ENCODE measurements around the gene CCDC148.

Gene CCDC148

GRCh38 chr2:158129037-158129436 lies 327.5 kb downstream of the CCDC148 start:
- Histone ChIP-seq H4K20me1 (ENCODE audit: low read depth, low read length) (no peaks in the 10 kb centered on the region), H3K27ac (ENCODE audit: low read depth, low read length) (no peak overlapping the region), H2AFZ (ENCODE audit: low read depth, low read length, severe bottlenecking) (no peak overlapping the region), H3K36me3 (ENCODE audit: low read length) (no peaks in the 10 kb centered on the region), H3K4me2 (ENCODE audit: low read depth, low read length, poor library complexity, severe bottlenecking) (no peak overlapping the region), H3K27me3 (ENCODE audit: low read length) (no peaks in the 10 kb centered on the region), H3K9me2 (replicated peaks; ENCODE audit: insufficient read depth, low read length) (no peaks in the 10 kb centered on the region), H3K79me2 (ENCODE audit: insufficient read depth, low read length) (no peaks in the 10 kb centered on the region), H3K4me3 (ENCODE audit: insufficient read depth, low read length, poor library complexity, severe bottlenecking) (no peak overlapping the region), H3K9me3 (ENCODE audit: insufficient read depth, low read length) (no peaks in the 10 kb centered on the region), H3K9ac (ENCODE audit: low read length) (no peak overlapping the region), H3F3A (ENCODE audit: insufficient read depth) (no peaks in the 10 kb centered on the region)
- TF ChIP-seq EZH2phosphoT487 (conservative IDR thresholded peaks at IDR 0.05; ENCODE audit: low read length): no peak
- no peak for TF ChIP-seq CTCF (IDR thresholded peaks at IDR 0.05; ENCODE audit: insufficient read depth, low read length, poor library complexity, severe bottlenecking)

- TF ChIP-seq EZH2phosphoT487 (conservative IDR thresholded peaks at IDR 0.05; ENCODE audit: low read length) (no peak), CTCF (IDR thresholded peaks at IDR 0.05; ENCODE audit: insufficient read depth, low read length, poor library complexity, severe bottlenecking) (no peak)
- Histone ChIP-seq H3K27ac (ENCODE audit: low read depth, low read length) (no peak overlapping the region), H3K27me3 (ENCODE audit: low read length) (no peaks in the 10 kb centered on the region), H3K9me2 (replicated peaks; ENCODE audit: insufficient read depth, low read length) (no peaks in the 10 kb centered on the region), H2AFZ (ENCODE audit: low read depth, low read length, severe bottlenecking) (no peak overlapping the region), H4K20me1 (ENCODE audit: low read depth, low read length) (no peaks in the 10 kb centered on the region), H3K4me2 (ENCODE audit: low read depth, low read length, poor library complexity, severe bottlenecking) (no peak overlapping the region), H3K4me3 (ENCODE audit: insufficient read depth, low read length, poor library complexity, severe bottlenecking) (no peak overlapping the region), H3K9me3 (ENCODE audit: insufficient read depth, low read length) (no peaks in the 10 kb centered on the region), H3F3A (ENCODE audit: insufficient read depth) (no peaks in the 10 kb centered on the region), H3K9ac (ENCODE audit: low read length) (no peak overlapping the region), H3K36me3 (ENCODE audit: low read length) (no peaks in the 10 kb centered on the region), H3K79me2 (ENCODE audit: insufficient read depth, low read length) (no peaks in the 10 kb centered on the region)
These were observed 328.2 kb downstream of the CCDC148 start for GRCh38 chr2:158128168-158128973.

- H3K27ac ChIP-seq (ENCODE audit: low read depth, low read length): no peak overlapping the region
- no peaks in the 10 kb centered on the region for H3K9me2 ChIP-seq (replicated peaks; ENCODE audit: insufficient read depth, low read length)
- no peaks in the 10 kb centered on the region for H3K36me3 ChIP-seq (ENCODE audit: low read length)
- H2AFZ ChIP-seq (ENCODE audit: low read depth, low read length, severe bottlenecking): no peak overlapping the region
- no peak overlapping the region for H3K9ac ChIP-seq (ENCODE audit: low read length)
- TF ChIP-seq EZH2phosphoT487 (conservative IDR thresholded peaks at IDR 0.05; ENCODE audit: low read length) (no peak), CTCF (IDR thresholded peaks at IDR 0.05; ENCODE audit: insufficient read depth, low read length, poor library complexity, severe bottlenecking) (no peak)
- no peaks in the 10 kb centered on the region for H4K20me1 ChIP-seq (ENCODE audit: low read depth, low read length)
- H3K79me2 ChIP-seq (ENCODE audit: insufficient read depth, low read length): no peaks in the 10 kb centered on the region
- no peak overlapping the region for H3K4me3 ChIP-seq (ENCODE audit: insufficient read depth, low read length, poor library complexity, severe bottlenecking)
- no peaks in the 10 kb centered on the region for H3F3A ChIP-seq (ENCODE audit: insufficient read depth)
- no peaks in the 10 kb centered on the region for H3K27me3 ChIP-seq (ENCODE audit: low read length)
- H3K9me3 ChIP-seq (ENCODE audit: insufficient read depth, low read length): no peaks in the 10 kb centered on the region
- no peak overlapping the region for H3K4me2 ChIP-seq (ENCODE audit: low read depth, low read length, poor library complexity, severe bottlenecking)
These were observed 329.2 kb downstream of the CCDC148 start for GRCh38 chr2:158127380-158127804.
